Colon (tissue), 2 donors: ENCODE measurements around the gene VWA3B.
"Not testable (repeated sequence)": the region's sequence is repeated elsewhere in the genome, so short reads cannot be mapped to it uniquely, and the experiment has no call there.

Experiments
- FAIRE-seq: peaks from 2 replicates; lab custom pipeline; 2012; peaks lifted over from hg19 to GRCh38; lab: Jason Lieb, UNC
- donor health status: control.
- donor health status: control.

VWA3B gene

DNA sequence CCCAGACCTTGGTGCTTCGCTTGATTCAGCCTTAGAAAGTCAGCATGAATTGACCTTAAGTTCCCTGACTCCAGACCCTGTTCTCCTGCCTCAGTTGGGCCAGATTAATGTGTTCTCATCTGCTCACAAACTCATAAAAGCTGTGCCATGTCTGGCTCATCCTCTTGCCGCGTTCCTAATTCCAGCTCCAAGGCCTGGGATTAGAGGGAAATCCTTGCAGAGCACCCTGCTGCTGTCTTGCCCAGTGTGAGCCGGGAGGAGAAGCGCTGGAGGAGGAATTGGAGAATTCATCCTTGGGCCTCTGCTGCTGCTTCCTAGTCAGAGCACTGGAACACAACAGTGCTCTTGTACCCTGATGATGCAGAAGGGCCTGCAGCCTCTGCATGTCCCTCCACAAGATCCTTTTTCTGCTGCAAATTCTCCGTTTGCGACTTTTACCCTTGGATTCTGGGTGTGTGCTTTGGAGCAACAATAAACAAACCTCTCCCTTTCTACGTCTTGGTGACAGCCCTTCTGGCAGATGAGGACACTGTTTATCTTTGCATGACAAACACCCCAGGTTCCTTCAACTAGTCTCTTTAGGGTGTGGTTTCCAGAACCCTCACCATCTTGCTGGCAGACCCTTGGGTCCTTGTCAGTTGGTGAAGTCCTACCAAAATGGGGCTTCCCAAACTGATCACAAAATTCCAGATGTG is 212.4 kb downstream of the VWA3B start:
- FAIRE-seq: no peak

DNA sequence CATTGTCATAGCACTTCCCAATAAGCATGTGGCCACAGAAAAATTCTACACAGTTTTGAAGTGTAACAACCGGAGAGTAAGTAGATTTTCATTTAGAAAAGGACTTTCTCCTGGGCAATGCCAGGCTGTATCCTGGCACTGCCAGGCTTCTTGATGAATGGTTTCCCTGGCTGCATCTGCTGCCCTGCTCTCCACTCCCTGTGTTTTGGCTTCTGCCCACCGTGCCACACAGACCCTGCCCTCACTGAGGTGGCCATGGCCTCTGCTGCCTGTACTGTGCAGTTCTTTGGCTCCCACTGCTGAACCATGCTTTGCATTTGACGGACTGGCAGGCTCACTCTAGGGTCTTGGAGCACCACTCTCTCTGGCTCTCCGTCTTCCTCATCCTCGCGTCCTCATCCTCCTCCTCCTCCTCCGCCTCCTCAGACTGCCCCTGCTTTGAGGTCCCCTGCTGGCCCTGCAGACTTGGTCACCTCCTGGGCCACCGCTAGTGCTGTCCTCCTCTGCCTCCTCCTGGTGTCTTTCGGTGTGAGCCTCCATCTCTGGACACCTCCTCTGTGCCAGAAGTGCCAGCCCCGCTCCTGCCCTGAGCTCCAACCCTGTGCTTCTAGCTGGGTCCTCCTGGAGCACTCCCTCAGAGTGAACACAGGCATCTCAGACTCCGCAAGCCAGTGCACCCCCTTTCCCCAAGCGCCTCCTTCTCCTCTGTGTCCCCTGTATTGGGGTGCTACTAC is 213.3 kb downstream of the VWA3B start:
- FAIRE-seq: no peak

DNA sequence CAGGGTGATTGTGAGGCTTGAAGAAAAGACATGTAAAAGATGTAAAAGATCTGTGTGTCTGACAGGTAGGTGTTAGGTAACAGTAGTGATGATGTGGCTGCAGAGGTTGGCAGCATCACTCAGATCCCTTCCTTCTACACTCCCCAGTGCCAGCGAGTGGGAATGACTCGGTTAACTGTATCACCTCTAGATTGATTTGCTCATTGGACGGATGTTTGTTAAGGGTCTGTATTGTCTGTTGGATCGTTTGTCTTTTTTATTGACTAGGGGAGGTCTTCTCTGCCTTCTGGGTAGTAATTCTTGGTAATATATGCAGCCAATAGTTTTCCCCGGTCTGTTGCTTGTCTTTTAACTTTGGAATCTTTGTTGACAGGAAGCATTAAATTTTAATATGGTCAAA is 214.5 kb downstream of the VWA3B start:
- no peak for FAIRE-seq

DNA sequence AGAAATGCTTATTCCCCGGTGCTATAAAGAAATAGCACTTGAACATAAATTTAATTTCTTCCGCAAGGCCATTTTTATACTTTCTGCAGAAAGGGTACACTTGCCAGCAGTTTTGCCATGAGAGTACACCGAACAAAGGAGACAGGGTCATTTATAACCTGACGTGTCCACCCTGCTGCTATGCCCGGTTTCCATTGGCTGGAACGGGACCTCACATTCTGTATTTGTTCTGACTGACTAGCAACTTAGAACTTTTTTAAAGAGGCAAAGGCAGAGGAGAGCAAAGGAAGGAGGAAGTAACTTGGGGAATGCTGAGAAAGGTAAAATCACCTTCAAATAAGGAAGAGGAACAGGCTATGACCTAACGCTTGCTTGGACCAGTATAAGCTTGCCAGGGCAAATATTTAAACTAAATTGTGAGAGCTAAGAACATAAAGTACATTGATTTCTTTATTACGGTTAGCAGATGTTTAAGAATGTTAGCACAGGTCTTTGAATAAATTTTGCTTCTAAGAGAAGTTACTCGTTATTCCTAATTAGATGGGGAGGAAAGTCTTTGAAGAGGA is 220.2 kb downstream of the VWA3B start:
- FAIRE-seq: peak; percentile 38

DNA sequence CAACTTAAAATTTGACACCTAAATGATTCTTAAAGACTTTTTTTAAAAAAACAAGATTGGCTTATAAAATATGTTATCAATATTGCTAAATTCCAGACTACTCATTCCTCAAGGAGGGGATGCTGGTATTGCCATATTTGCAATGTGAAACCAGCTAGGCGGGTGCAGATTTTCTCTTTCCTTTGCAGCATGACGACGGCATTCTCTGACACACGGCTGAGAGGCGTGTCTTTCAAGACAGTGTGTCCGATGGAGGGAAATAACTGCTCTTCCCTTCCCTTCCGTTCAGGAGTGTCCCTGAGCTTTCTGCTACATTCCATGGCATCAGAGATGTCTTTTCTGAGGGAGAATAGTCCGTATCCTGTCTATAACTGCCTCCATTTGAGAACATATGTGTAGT is 221.1 kb downstream of the VWA3B start:
- FAIRE-seq: no peak

DNA sequence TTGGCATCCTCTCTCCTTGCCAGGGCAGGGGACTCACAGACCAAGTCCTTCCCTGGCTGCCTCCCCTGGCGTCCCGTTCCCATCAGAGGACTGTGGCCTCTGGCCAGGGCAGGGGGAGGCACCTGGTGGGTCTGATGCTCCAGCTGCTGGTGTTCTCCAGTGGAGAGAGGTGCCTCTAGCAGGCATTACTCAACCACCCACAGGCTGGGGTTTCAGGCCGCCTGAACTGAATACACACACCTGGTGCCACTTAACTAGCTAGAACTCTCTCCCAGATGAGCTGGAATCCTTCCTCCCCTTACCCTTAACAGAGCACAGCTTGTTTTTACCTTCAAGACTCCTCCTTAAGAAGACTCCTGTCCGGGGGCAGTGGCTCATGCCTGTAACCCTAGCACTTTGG is 221.6 kb downstream of the VWA3B start:
- FAIRE-seq: no peak

DNA sequence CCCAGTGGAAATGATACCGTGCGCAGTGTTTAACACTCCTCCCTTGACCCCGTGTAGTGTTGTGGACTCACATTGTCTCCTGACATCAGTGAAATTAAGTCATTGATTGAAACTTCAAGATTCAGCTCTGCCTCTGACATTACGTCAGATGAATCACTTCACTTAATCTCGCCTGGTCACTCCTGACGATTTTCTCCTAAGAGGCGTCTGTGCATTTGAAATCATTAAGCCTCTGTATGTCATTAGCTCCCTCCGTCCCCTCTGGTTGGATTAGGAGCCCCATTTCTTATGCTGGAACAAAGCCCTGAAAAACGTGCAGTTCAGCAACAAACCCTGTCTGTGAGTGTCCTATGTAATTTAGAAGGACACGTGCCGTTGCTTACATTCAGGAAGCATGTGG is 222.6 kb downstream of the VWA3B start:
- no peak for FAIRE-seq

DNA sequence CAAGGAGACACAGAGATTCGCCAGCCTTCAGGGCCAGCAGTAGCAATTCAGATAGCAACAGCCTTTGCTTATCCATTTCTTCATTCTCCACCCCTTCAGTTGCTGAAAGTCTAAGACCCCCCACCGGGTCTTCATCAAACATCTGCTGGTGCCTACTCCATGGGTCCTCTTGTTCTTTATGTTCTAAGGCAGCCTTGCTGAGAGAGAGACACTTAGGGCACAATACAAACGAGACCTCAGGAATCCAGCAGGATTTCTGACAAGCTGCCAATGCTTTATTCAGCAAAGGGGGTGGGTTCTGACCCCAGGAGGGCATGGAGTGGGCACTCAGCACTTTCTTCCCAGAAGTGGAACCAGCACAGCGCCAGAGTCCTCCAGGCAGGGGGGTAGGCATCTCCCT is 223.0 kb downstream of the VWA3B start:
- FAIRE-seq: no peak

DNA sequence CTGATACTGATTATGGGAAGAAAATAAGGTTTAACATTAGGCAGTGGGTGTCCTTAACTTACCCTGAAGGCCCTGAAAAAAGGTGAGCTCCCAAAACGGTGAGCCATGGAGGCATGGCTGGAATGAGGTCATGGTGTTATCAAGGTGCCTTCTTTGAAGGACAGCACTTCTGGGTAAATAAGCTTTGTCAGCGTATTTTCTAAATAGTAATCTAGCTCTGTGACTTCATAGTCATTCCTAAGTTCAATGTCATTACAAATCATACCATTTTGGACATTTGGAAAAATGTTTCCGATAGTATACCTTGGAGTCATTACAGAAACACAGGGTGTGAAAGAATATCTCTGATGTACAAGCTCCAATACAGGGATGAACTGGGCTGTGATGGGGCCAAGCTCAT is 224.1 kb downstream of the VWA3B start:
- FAIRE-seq: no peak

DNA sequence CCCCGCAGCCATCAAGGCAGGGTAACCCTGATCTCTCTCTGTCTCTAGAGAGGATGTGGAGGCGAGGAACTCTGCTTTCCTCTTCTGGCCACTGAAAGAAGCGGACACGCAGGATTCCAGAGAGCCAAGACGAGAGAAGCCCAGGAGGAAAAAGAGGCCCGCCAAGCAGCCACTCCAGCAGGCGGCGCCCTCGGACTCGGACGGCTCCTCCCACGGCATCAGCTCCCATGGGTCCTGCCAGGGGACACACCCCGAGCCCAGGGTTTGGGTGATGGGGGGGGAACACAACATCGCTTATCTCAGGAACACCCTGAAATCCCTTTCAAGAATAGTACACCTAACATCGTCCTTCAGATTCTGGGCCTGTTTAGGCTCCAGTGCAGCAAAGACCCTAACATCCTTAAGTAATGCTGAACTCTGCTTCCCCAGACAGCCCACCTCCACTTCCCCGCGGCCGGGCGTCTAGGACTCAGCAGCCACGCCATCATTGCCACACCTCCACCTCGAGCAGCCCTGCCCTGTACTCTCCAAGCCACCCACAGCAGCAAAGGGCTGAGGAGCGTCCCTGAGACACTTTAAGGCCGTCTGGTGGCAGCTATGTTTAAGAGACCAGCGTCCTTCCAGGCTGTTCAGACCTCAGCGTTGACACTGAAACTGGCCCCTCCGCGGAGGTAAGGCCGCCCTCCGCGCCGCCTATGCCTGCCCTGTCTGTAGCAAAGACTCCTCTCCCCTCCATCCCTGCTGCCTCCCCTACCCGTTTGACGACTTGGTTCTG is 225.0 kb downstream of the VWA3B start:
- no peak for FAIRE-seq

DNA sequence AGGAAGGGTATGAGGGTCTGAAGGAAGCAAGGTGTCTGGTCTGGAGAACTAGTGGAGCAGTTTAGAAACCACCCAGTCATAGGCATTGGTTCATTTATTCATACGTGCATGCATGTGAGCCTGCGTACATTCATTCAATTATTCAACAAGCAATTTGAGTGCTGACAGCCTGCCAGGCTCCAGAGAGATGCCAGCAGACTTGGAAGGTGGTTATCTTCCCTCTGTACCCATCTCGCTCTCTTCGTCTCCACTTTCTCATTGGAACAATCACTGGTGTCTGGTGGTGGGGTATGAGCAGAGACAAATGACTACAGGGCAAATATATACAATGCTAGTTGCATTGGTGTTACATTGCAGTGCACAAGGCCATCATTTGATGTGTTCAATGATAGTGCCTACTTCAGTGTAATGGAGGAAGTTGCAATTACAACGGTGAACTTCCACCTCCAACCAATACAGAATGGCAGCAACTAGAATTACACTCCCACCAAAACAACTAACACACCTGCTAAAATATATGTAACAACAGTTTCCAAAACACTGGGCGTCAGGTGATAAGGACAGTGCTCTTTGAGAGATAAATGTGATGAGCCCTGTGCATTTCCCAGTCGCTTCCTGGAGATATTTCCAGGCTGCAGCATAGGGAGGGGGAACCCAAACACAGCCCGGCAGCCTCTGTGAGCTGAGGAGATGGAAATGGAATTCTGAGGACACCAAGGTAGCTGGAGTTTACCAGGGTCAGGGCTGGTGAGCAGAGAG is 226.7 kb downstream of the VWA3B start:
- no peak for FAIRE-seq

DNA sequence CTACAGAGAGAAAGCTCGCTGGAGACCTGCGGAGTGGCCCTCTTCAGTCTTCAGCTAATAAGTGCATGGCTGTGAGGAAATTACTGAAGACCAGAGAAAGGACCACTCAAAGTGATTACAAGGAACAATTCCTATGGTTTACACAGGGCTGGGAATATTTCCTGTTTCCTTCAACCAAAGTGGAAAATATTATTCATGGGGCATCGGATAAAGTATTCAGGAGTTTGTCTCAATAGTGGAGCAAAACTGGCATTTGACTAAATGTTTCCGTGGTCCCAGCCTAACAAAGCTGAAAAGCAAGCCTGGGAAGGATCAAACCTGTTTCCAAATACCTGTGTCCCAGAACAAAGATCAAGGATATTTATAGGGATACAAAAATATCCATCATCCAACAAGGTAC is 227.3 kb downstream of the VWA3B start:
- no peak for FAIRE-seq

DNA sequence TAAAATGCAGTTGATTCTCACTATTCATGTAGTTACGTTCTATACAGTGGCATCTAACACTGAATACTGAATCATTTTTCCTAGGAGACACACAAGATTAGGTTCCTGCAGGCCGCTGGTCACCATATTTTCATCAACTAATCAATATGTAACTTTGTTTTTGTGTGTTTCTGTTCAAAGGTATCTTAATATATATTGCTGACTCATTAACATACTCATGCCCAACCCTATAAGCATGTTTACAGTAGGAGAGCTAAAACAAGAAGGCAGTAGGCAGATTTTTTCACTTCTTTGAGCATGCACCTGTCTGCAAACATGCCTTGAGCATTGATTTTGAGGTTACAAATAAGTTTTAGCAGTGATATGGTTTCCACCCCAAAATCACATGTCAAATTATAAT is 229.0 kb downstream of the VWA3B start:
- FAIRE-seq: no peak

DNA sequence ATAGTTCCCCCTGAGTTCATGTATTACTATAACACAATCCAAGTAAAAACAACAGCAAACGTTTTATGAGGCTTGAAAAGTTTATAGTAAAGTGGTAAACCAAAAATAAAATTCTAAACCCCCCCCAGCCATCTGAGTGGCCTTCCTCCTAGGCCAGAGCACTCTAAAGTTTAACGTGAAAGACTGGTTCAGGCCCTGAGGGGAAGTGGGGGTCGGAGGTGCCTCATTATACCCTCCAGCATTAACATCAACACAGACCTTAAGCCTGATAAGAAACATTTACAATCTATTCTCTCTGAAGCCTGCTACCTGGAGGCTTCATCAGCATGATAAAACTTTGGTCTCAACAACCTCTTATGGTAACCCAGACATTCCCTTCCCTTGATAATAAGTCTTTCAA is 230.2 kb downstream of the VWA3B start:
- no peak for FAIRE-seq

DNA sequence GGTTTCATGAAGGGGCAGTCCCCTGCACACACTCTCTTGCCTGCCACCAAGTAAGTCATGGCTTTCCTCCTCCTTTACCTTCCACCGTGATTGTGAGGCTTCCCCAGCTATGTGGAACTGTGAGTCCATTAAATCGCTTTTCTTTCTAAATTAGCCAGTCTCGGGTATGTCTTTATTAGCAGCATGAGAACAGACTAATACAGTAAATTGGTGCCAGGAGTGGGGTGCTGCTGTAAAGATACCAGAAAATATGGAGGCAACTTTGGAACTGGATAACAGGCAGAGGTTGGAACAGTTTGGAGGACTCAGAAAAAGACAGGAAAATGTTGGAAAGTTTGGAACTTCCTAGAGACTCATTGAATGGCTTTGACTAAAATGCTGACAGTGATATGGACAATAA is 233.2 kb downstream of the VWA3B start:
- FAIRE-seq: not testable (repeated sequence)

DNA sequence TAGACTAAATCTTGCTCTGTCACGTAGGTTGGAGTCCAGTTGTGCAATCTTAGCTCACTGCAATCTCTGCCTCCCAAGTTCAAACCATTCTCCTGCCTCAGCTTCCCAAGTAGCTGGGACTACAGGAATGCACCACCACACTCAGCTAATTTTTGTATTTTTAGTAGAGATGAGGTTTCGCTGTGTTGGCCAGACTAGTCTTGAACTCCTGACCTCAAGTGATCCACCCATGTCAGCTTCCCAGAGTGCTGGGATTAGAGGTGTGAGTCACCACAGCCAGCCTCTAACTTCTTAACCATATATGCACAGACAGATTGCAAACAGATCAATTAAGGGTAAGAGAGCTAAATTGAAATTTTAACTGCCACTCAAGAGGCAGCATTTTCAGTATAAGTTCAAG is 237.2 kb downstream of the VWA3B start:
- no peak for FAIRE-seq

DNA sequence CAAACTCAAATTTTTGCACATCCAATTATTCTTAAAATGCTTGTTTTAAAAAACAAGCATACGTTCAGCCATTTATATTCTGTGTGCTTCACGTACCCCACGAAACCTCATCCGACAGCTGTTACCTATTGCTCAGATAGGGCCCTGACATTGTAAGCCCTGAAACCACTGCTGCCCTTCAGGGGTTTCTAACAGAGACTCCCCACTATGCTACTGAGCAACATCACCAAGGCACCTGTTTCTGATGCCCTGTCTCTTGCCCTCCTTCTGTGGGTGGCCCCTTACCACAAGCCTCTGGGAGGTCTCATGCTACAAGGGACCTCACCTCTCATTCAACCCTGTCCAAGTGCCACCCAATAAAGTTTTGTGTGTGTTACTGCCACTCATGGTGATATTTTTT is 240.8 kb downstream of the VWA3B start:
- no peak for FAIRE-seq

DNA sequence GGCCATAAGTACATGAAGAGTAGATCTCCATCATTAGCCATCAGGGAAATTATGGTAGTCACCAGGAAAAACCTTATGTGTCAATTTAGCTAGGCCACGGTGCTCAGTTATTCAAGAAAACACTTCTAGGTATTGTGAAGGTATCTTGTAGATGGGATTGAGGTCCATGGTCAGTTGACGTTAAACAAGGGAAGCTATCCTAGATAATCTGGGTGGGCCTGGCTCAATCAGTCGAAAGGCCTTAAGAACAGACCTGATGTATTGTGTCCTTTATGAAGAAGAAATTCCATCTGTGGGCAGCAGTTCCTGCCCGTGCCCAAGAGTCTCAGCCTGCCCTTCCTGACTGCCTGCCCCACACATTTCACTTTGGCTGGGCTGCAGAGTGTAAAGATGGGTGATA is 242.6 kb downstream of the VWA3B start:
- no peak for FAIRE-seq

DNA sequence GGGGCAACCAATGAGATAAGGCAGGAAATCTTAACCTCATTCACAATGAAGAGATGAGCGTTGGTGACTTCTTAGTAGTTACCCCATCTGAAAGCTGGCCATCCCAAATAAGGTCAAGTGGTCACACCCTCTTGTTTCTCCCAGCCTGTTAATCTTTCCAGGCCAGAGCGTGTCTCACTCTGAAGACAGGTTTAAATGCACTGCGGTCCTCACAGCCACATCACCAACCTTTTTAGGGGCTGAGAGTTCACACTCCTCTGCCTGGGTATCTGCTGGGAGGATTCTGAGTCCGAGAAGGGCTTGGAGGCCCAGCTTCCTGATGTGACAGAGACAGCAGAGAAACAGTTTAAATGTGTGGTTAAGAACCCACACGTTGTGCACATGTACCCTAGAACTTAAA is 246.0 kb downstream of the VWA3B start:
- FAIRE-seq: no peak

DNA sequence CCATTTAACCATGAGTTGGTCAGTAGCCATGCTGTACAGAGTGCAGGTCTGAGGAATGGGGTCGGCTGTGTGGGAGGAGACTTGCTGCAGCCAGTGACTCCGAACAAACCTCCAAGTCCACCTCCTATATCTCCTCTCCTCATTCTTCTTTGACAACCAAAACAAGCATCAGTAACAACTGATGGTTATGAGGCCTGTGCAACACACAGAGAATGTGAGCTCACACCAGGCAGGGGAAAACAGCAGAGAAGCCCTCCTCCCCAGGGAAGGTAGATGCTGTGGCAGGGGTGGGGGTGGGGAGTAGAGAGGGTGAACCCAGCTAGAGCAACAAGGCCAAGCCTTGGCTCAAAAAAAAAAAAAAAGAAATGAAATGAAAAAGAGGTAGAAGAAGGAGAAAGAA is 247.0 kb downstream of the VWA3B start:
- no peak for FAIRE-seq

DNA sequence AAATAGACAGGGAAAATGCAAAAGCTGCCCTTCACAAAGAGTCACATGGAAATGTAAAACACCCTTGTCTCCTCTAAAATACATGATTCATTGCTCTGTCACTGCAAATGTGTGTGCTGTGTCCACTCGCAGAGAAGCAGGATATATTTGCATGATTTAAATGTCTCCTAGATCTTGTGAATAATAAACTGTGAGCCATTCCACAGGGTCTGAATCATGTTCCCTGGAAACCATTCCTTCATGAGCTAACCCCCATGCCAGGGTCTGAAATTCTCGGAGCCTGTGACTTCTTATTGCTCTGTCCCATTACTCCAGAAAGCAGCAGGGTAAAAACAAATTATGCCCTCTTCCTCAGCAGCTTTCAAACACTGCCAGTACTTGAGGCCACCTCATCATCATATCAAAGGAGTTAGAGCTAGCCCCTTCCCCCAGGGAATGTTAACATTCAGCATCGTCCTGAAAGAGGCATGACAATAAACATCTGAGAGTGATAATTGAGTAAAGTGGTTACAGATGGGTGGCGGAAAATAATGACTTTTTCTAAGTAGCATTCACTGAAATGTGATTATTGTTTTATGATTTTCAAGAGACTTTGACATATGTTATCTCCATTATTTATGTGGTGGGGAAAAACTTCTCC is 247.6 kb downstream of the VWA3B start:
- no peak for FAIRE-seq

DNA sequence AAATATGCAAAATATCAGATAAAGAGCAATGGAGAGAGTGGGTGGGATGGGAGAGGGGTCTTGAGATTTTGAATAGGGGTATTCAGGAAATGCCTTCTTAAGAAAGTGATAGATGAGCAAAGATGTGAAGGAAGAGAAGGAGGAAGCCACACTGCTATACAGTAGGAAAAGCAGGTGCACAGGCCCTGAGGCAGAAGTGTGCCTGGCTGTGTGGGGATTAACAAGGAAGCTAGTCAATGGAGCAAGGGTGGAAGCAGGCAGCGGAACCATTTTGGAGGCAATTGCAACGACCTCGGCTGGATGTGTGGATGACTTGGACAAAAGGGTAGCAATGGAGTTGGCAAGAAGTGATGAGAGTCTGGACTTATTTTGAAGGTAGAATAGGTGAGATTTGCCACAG is 248.3 kb downstream of the VWA3B start:
- no peak for FAIRE-seq
